ENCODE measurements around the gene TLL2.

DNA sequence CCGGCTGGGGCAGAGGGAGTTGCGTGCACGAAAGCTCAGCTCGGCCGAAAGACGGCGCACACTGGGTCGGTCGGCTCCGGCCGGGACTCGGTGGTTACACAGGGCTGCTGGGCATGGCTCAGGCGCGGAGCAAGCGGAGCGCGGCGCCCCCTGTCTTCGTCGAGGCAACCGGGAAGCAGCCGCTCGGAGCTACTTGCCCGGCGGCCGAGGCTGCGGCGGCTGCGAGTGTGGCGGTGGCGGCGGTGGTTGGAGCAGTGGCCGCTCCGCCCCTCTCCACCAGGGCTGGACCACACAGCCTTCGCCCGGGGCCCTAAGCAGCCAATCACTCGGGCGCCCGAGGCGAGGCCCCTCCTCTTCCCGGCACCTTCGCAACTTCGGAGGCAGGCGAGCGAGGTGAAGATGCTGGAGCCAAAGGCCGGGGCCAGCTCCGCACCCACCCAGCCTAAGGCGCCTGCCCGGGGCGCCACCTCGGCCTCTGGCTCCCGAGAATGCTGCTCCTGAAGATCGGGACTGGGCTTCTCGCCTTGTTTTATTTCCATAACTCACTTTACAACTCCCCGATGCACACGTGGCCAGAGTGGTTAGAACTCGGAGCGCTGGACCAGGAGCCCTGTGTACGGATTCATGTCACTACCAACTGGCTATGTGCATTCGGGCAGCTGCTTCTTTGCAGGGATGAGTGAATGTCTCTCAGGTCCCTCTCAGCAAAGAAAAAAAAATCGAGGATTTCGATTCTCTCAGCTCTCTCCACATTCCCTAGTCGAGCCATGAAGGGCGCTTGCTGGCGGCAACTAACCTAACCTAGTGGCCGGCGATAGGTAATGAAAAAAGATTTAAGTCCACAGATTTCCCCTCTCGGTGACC lies at the start of gene TLL2:
- TF ChIP-seq TAF1 (IDR thresholded peaks at IDR 0.05; ENCODE audit: low read depth, low read length) (no peak), POLR2A (IDR thresholded peaks at IDR 0.05; ENCODE audit: low read depth, low read length) (no peak), POLR2AphosphoS5 (IDR thresholded peaks at IDR 0.05; ENCODE audit: low read depth, low read length) (no peak), POU2F2 (IDR thresholded peaks at IDR 0.05; ENCODE audit: low read depth, low read length) (no peak), SPI1 (IDR thresholded peaks at IDR 0.05; ENCODE audit: low read depth, low read length) (no peak)
